Measurements from ENCODE around the gene HERPUD1. TPM values are rescaled to one million over a fixed set of nuclear protein-coding genes. Genes with fewer than 3 reads are reported as not detected.
A peak's percentile ranks its signal among the peaks of the same experiment; 100 is the strongest.
"Not testable (repeated sequence)": the region's sequence is repeated elsewhere in the genome, so short reads cannot be mapped to it uniquely, and the experiment has no call there.

The HERPUD1 gene
- total and polyA plus RNA-seq, 4 donors = 77.2 to 245 (median 132) TPM

DNA sequence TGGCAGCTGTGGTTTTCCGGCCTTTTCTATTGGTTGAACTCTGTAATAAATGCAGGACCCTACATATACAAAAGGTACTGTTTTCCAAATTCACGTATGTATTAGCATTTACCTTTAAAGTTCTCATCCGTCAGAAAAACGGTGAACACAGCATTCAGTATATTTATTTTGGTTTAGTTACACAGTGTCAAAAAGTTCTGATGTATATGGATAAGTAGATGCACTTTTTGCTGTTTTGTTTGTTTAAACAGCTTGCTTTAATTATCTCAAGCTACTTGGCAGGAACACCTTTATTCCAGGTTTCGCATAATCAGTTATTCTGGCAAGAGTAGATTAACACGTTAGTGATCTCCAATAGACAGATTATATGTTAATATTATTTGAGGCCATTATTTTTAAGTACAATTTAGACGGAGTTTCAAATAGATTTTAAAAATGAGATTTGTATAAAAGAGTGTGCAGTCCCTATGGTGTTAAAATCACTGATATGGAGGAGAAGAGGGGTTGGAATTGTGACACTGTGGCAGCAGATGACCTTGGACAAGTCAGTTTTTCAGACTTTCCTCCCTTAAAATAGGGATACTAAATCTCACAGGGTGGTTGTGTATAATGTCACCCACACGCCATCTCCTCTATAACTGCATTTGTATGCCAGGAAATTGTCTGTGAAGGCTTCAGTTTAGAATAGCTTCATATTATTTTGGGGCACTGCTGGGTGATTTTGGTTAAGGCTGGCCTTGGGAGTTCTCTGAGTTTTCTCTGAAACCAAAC is 2.1 kb downstream of the HERPUD1 start:
- no peak for DNase-seq (ENCODE audit: low read depth in 4 of 6, low spot score in 6 of 6)
- Histone ChIP-seq H3K9me3 (ENCODE audit: control insufficient read depth, insufficient read depth, low read length) (no peaks in the 10 kb centered on the region), H3K27ac (ENCODE audit: low read depth, low read length) (peak overlapping the region; percentile 95), H3K4me3 (ENCODE audit: low read depth, low read length) (peak overlapping the region; percentile 99), H3K4me1 (ENCODE audit: control insufficient read depth, insufficient read depth, low read length) (peaks cover 17% of the 10 kb centered on the region), H3K36me3 (ENCODE audit: control insufficient read depth, insufficient read depth, low read length) (peaks cover 11% of the 10 kb centered on the region), H3K27me3 (ENCODE audit: control insufficient read depth, insufficient read depth, low read length) (no peaks in the 10 kb centered on the region)
- WGBS (ENCODE audit: insufficient coverage) = no CpG with 5 or more reads among the region's 8 CpGs

DNA sequence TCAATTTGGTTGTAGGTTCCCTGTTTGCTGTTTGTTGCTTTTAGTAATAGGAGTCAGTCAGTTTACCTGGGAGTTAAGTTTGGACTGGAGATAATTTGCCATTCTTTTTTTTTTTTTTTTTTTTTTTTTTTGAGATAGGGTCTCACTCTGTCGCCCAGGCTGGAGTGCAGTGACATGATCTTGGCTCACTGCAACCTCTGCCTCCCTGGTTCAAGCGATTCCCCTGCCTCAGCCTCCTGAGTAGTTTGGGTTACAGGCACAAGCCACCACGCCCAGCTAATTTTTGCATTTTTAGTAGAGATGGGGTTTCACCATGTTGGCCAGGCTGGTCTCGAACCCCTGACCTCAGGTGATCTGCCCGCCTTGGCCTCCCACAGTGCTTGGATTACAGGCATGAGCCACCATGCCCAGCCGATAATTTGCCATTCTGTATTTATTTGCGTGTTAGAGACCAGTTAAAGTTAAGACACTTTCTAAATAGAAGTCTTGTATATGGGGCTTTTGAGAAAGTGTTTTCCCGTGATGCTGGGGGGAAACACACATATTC is 2.7 kb downstream of the HERPUD1 start:
- H3K4me3 ChIP-seq (ENCODE audit: low read depth, low read length) = peak overlapping the region; percentile 99
- DNase-seq (ENCODE audit: low read depth in 4 of 6, low spot score in 6 of 6); H3K9me3 ChIP-seq (ENCODE audit: control insufficient read depth, insufficient read depth, low read length); H3K27ac ChIP-seq (ENCODE audit: low read depth, low read length); H3K27me3 ChIP-seq (ENCODE audit: control insufficient read depth, insufficient read depth, low read length): not testable (repeated sequence)
- peaks cover 15% of the 10 kb centered on the region for H3K36me3 ChIP-seq (ENCODE audit: control insufficient read depth, insufficient read depth, low read length)
- 20% methylated on average over 1 of the region's 8 CpGs for WGBS (ENCODE audit: insufficient coverage)
- peaks cover 17% of the 10 kb centered on the region for H3K4me1 ChIP-seq (ENCODE audit: control insufficient read depth, insufficient read depth, low read length)

- WGBS (ENCODE audit: insufficient coverage) = 96% methylated on average over 3 of the region's 5 CpGs
- Histone ChIP-seq H3K9me3 (ENCODE audit: control insufficient read depth, insufficient read depth, low read length) (no peaks in the 10 kb centered on the region), H3K27me3 (ENCODE audit: control insufficient read depth, insufficient read depth, low read length) (no peaks in the 10 kb centered on the region), H3K4me3 (ENCODE audit: low read depth, low read length) (peak overlapping the region; percentile 24), H3K36me3 (ENCODE audit: control insufficient read depth, insufficient read depth, low read length) (peaks cover 20% of the 10 kb centered on the region), H3K4me1 (ENCODE audit: control insufficient read depth, insufficient read depth, low read length) (peaks cover 17% of the 10 kb centered on the region), H3K27ac (ENCODE audit: low read depth, low read length) (no peak overlapping the region)
- DNase-seq (ENCODE audit: low read depth in 4 of 6, low spot score in 6 of 6) = no peak
These were observed 3.3 kb downstream of the HERPUD1 start for GRCh38 chr16:56935201-56935600.

DNA sequence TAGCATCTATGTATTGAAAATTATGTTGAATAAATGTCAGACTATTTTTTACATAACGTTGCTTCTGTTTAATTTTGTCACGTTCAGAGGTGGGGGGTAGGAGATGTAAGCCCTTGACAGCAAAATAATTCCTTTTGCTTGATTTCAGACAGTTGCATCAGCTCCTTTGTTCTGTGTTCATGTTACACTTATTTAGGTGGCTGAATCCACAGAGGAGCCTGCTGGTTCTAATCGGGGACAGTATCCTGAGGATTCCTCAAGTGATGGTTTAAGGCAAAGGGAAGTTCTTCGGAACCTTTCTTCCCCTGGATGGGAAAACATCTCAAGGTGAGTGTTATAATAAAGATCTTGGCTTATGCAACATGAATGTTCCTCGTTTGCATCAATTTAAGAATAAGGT is 4.5 kb downstream of the HERPUD1 start:
- Histone ChIP-seq H3K4me3 (ENCODE audit: low read depth, low read length) (no peak overlapping the region), H3K27me3 (ENCODE audit: control insufficient read depth, insufficient read depth, low read length) (no peaks in the 10 kb centered on the region), H3K9me3 (ENCODE audit: control insufficient read depth, insufficient read depth, low read length) (no peaks in the 10 kb centered on the region), H3K27ac (ENCODE audit: low read depth, low read length) (no peak overlapping the region), H3K4me1 (ENCODE audit: control insufficient read depth, insufficient read depth, low read length) (peaks cover 7% of the 10 kb centered on the region), H3K36me3 (ENCODE audit: control insufficient read depth, insufficient read depth, low read length) (peaks cover 29% of the 10 kb centered on the region)
- 94% methylated on average over 3 of the region's 5 CpGs for WGBS (ENCODE audit: insufficient coverage)
- no peak for DNase-seq (ENCODE audit: low read depth in 4 of 6, low spot score in 6 of 6)

DNA sequence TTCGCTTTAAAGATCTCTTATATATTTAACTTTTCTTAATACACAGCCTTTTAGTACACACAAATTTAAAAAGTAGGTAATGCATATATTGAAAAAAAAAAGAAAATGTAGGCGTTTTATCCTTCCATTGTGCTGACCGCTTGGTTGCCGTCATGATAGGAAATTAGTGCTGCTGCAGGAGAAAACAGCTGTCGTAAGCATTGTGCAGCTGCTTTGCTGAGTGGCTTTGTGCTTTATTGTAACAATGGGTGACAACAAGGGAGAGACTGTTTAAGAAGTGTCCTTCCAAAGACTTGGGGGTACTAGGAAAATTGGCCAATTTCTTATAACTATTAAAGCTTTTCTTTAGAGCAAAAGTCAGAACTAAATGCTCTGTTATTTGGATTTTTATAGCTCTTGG is 5.0 kb downstream of the HERPUD1 start:
- 52% methylated on average over 4 of the region's 5 CpGs for WGBS (ENCODE audit: insufficient coverage)

GRCh38 chr16:56938664-56939513 is 6.9 kb downstream of the HERPUD1 start:
- Histone ChIP-seq H3K9me3 (ENCODE audit: control insufficient read depth, insufficient read depth, low read length) (no peaks in the 10 kb centered on the region), H3K4me1 (ENCODE audit: control insufficient read depth, insufficient read depth, low read length) (peaks cover 4% of the 10 kb centered on the region), H3K36me3 (ENCODE audit: control insufficient read depth, insufficient read depth, low read length) (peaks cover 42% of the 10 kb centered on the region), H3K27me3 (ENCODE audit: control insufficient read depth, insufficient read depth, low read length) (no peaks in the 10 kb centered on the region), H3K27ac (ENCODE audit: low read depth, low read length) (no peak overlapping the region), H3K4me3 (ENCODE audit: low read depth, low read length) (no peak overlapping the region)
- 90% methylated on average over 6 of the region's 8 CpGs for WGBS (ENCODE audit: insufficient coverage)
- DNase-seq (ENCODE audit: low read depth in 4 of 6, low spot score in 6 of 6) = no peak

More for the DNA sequence above, 5.0 kb downstream of the HERPUD1 start:
- Histone ChIP-seq H3K27me3 (ENCODE audit: control insufficient read depth, insufficient read depth, low read length) (no peaks in the 10 kb centered on the region), H3K27ac (ENCODE audit: low read depth, low read length) (no peak overlapping the region), H3K36me3 (ENCODE audit: control insufficient read depth, insufficient read depth, low read length) (peaks cover 31% of the 10 kb centered on the region), H3K4me3 (ENCODE audit: low read depth, low read length) (no peak overlapping the region), H3K4me1 (ENCODE audit: control insufficient read depth, insufficient read depth, low read length) (peaks cover 4% of the 10 kb centered on the region), H3K9me3 (ENCODE audit: control insufficient read depth, insufficient read depth, low read length) (no peaks in the 10 kb centered on the region)
- DNase-seq (ENCODE audit: low read depth in 4 of 6, low spot score in 6 of 6) = peak in 1 of 6 donors; percentile 34

DNA sequence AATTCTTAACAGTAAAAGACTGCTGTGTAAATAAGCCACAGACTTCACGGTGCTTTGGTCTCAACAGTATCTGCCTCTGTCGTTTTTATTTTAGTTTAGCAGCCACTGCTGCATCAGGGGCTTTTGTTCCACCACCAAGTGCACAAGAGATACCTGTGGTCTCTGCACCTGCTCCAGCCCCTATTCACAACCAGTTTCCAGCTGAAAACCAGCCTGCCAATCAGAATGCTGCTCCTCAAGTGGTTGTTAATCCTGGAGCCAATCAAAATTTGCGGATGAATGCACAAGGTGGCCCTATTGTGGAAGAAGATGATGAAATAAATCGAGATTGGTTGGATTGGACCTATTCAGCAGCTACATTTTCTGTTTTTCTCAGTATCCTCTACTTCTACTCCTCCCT is 7.9 kb downstream of the HERPUD1 start:
- H3K27me3 ChIP-seq (ENCODE audit: control insufficient read depth, insufficient read depth, low read length) = no peaks in the 10 kb centered on the region
- H3K4me1 ChIP-seq (ENCODE audit: control insufficient read depth, insufficient read depth, low read length) = peaks cover under 1% of the 10 kb centered on the region
- no peak overlapping the region for H3K27ac ChIP-seq (ENCODE audit: low read depth, low read length)
- no peak for DNase-seq (ENCODE audit: low read depth in 4 of 6, low spot score in 6 of 6)
- H3K9me3 ChIP-seq (ENCODE audit: control insufficient read depth, insufficient read depth, low read length) = no peaks in the 10 kb centered on the region
- WGBS (ENCODE audit: insufficient coverage) = 100% methylated on average over 2 of the region's 4 CpGs
- H3K36me3 ChIP-seq (ENCODE audit: control insufficient read depth, insufficient read depth, low read length) = peaks cover 50% of the 10 kb centered on the region
- no peak overlapping the region for H3K4me3 ChIP-seq (ENCODE audit: low read depth, low read length)

DNA sequence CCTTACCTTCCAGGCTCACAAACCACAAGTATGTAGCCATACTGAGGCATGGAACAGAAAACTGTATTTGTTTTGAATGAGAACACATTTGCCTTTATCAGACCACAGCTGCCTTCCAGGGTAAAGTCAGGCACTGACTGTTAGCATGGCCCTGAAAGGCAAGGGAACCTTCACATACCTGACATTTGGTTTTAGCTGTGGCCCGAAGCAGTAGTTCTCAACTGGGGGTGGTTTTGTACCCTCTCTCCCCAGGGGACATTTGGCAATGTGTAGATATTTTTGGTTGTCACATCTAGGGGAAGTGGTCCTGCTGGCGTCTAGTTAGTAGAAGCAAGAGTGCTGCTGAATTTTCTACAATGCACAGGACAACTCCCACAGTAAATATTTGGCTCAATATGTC is 9.2 kb downstream of the HERPUD1 start:
- no peaks in the 10 kb centered on the region for H3K4me1 ChIP-seq (ENCODE audit: control insufficient read depth, insufficient read depth, low read length)
- H3K27ac ChIP-seq (ENCODE audit: low read depth, low read length) = no peak overlapping the region
- WGBS (ENCODE audit: insufficient coverage) = 83% methylated on average over 1 of the region's 2 CpGs
- DNase-seq (ENCODE audit: low read depth in 4 of 6, low spot score in 6 of 6) = no peak
- H3K27me3 ChIP-seq (ENCODE audit: control insufficient read depth, insufficient read depth, low read length) = no peaks in the 10 kb centered on the region
- no peak overlapping the region for H3K4me3 ChIP-seq (ENCODE audit: low read depth, low read length)
- no peaks in the 10 kb centered on the region for H3K9me3 ChIP-seq (ENCODE audit: control insufficient read depth, insufficient read depth, low read length)
- peaks cover 54% of the 10 kb centered on the region for H3K36me3 ChIP-seq (ENCODE audit: control insufficient read depth, insufficient read depth, low read length)

- DNase-seq (ENCODE audit: low read depth in 4 of 6, low spot score in 6 of 6) = no peak
- no peaks in the 10 kb centered on the region for H3K4me1 ChIP-seq (ENCODE audit: control insufficient read depth, insufficient read depth, low read length)
- H3K9me3 ChIP-seq (ENCODE audit: control insufficient read depth, insufficient read depth, low read length) = no peaks in the 10 kb centered on the region
- no peak overlapping the region for H3K27ac ChIP-seq (ENCODE audit: low read depth, low read length)
- H3K36me3 ChIP-seq (ENCODE audit: control insufficient read depth, insufficient read depth, low read length) = peaks cover 56% of the 10 kb centered on the region
- WGBS (ENCODE audit: insufficient coverage) = 95% methylated on average over 9 of the region's 9 CpGs
- H3K4me3 ChIP-seq (ENCODE audit: low read depth, low read length) = no peak overlapping the region
- H3K27me3 ChIP-seq (ENCODE audit: control insufficient read depth, insufficient read depth, low read length) = no peaks in the 10 kb centered on the region
These were observed 10.0 kb downstream of the HERPUD1 start for GRCh38 chr16:56941856-56942331.
